ENCODE results near the gene STK32C. TPM values are rescaled to one million over a fixed set of nuclear protein-coding genes. Genes with fewer than 3 reads are reported as not detected.

Gene STK32C
- total and polyA plus RNA-seq, 8 donors: 3.3 to 13.2 (median 5.2) TPM

GRCh38 chr10:132273304-132273944 lies 34.3 kb downstream of the STK32C start:
- intact Hi-C loops (cut with DNase I): no loop called here
- TF ChIP-seq CTCF (IDR thresholded peaks at IDR 0.05): no peak
- WGBS, 2 donors: 81 to 87% methylated on average over 8 of the region's 8 CpGs
- Histone ChIP-seq H3K36me3 (no peaks in the 10 kb centered on the region), H3K4me3 (no peak overlapping the region), H3K9me3 (no peaks in the 10 kb centered on the region), H3K27me3 (no peaks in the 10 kb centered on the region), H3K27ac (no peak overlapping the region), H3K4me1 (no peaks in the 10 kb centered on the region)
- ATAC-seq (no peak), FAIRE-seq (no peak), DNase-seq (no peak)

GRCh38 chr10:132272231-132272971 lies 35.3 kb downstream of the STK32C start:
- TF ChIP-seq CTCF (IDR thresholded peaks at IDR 0.05): no peak

GRCh38 chr10:132271458-132272230 lies 36.1 kb downstream of the STK32C start:
- no peak overlapping the region for H3K27ac ChIP-seq
- no peak for TF ChIP-seq CTCF (IDR thresholded peaks at IDR 0.05)
- H3K4me3 ChIP-seq: no peak overlapping the region
- H3K4me1 ChIP-seq: no peaks in the 10 kb centered on the region
- intact Hi-C loops (cut with DNase I): no loop called here
- ATAC-seq (no peak), FAIRE-seq (no peak), DNase-seq (peak in 3 of 6 donors; percentile 8 to 43 (median 41))
- H3K9me3 ChIP-seq: no peaks in the 10 kb centered on the region
- no peaks in the 10 kb centered on the region for H3K27me3 ChIP-seq
- no peaks in the 10 kb centered on the region for H3K36me3 ChIP-seq
- 73 to 83% methylated on average over 27 of the region's 27 CpGs for WGBS, 2 donors

More at GRCh38 chr10:132272231-132272971, 35.3 kb downstream of the STK32C start:
- FAIRE-seq: no peak
- no peaks in the 10 kb centered on the region for H3K9me3 ChIP-seq
- DNase-seq: peak in 3 of 6 donors; percentile 13 to 51 (median 39)
- intact Hi-C loops (cut with DNase I): no loop called here
- 70 to 81% methylated on average over 35 of the region's 35 CpGs for WGBS, 2 donors
- no peaks in the 10 kb centered on the region for H3K36me3 ChIP-seq
- H3K27me3 ChIP-seq: no peaks in the 10 kb centered on the region
- no peak overlapping the region for H3K27ac ChIP-seq
- H3K4me3 ChIP-seq: no peak overlapping the region
- peak in 2 of 4 donors; percentile 52 to 55 for ATAC-seq
- H3K4me1 ChIP-seq: no peaks in the 10 kb centered on the region

- H3K4me3 ChIP-seq: no peak overlapping the region
- H3K27ac ChIP-seq: no peak overlapping the region
- H3K4me1 ChIP-seq: no peaks in the 10 kb centered on the region
- no peaks in the 10 kb centered on the region for H3K36me3 ChIP-seq
- 70 to 87% methylated on average over 11 of the region's 11 CpGs for WGBS, 2 donors
- no peaks in the 10 kb centered on the region for H3K27me3 ChIP-seq
- TF ChIP-seq CTCF (IDR thresholded peaks at IDR 0.05): no peak
- H3K9me3 ChIP-seq: no peaks in the 10 kb centered on the region
- FAIRE-seq: no peak
- ATAC-seq: no peak
- DNase-seq: peak in 3 of 6 donors; percentile 11 to 44 (median 21)
- intact Hi-C loops (cut with DNase I): no loop called here
Measured at GRCh38 chr10:132270721-132271457, 36.9 kb downstream of the STK32C start.

Data from pancreas (tissue), 10 donors.